HL-60 (cell line): ENCODE measurements around the gene TGFB1I1.

Experiments
- DNase-seq, 2 experiments: peaks; one replicate each; pipeline ENCODE4 v3.0.0-alpha.2; 2010 to 2020; ENCODE audit warnings: low read depth in 1 of 2, low spot score in 1 of 2
- H3K27ac ChIP-seq: fragments of 250-450 bp; sonication (Bioruptor Pico); replicated peaks from 2 replicates; pipeline ENCODE4 v1.5.1; 2020; ENCODE audit warnings: mild to moderate bottlenecking, moderate library complexity
- H3K27me3 ChIP-seq: fragments of 250-450 bp; sonication (Bioruptor Pico); 2 replicates; pipeline ENCODE4 v1.5.1; 2021; ENCODE audit warnings: mild to moderate bottlenecking, moderate library complexity; ENCODE audit not compliant: insufficient read depth, poor library complexity, severe bottlenecking
- H3K4me3 ChIP-seq: replicated peaks from 2 replicates; pipeline ENCODE4 v1.5.1; 2011; ENCODE audit warnings: mild to moderate bottlenecking, control low read depth, low read length; ENCODE audit not compliant: insufficient read depth
- GABPA ChIP-seq: IDR thresholded peaks from 2 replicates; pipeline ENCODE4 v1.6.1; 2012; ENCODE audit warnings: low read depth
- POLR2AphosphoS5 ChIP-seq: IDR thresholded peaks from 2 replicates; pipeline ENCODE4 v1.6.1; 2012; ENCODE audit warnings: low read depth
- SPI1 ChIP-seq: IDR thresholded peaks from 2 replicates; pipeline ENCODE4 v1.6.1; 2012; ENCODE audit warnings: low read depth, mild to moderate bottlenecking, borderline replicate concordance
- TF ChIP-seq, protein P1 (sequence below): IDR thresholded peaks from 2 replicates; pipeline ENCODE4 v1.6.1; 2012; ENCODE audit warnings: low read depth; ENCODE audit not compliant: insufficient replicate concordance
- TF ChIP-seq, protein P2 (sequence below): IDR thresholded peaks from one replicate; pipeline ENCODE4 v1.5.1; 2011; ENCODE audit warnings: low read length, control low read depth, inconsistent platforms; ENCODE audit not compliant: insufficient read depth

Gene TGFB1I1

DNA sequence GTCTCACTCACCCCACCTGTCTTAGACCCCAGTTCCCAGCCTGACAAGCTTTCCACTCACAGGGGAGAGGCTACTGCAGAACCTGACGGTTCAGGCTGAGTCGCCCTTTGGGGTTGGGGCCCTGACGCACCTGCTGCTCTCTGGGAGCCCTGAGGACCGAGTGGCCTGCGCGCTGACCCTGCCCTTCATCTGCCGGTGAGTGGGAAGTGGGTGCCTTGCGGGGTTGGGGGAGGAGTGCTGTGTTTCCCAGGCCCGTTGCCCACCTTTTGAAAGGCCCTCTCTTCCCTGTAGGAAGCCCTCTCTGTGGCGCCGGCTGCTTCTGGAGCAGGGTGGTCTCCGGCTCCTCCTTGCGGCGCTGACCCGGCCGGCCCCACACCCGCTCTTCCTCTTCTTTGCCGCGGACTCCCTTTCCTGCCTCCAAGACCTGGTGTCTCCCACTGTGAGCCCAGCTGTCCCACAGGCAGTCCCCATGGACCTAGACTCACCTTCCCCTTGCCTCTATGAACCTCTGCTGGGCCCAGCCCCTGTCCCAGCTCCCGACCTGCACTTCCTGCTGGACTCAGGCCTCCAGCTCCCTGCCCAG, 6.1 kb upstream of the TGFB1I1 start:
- H3K27me3 ChIP-seq, result no peaks in the 10 kb centered on the region
- TF ChIP-seq, protein P1, sequence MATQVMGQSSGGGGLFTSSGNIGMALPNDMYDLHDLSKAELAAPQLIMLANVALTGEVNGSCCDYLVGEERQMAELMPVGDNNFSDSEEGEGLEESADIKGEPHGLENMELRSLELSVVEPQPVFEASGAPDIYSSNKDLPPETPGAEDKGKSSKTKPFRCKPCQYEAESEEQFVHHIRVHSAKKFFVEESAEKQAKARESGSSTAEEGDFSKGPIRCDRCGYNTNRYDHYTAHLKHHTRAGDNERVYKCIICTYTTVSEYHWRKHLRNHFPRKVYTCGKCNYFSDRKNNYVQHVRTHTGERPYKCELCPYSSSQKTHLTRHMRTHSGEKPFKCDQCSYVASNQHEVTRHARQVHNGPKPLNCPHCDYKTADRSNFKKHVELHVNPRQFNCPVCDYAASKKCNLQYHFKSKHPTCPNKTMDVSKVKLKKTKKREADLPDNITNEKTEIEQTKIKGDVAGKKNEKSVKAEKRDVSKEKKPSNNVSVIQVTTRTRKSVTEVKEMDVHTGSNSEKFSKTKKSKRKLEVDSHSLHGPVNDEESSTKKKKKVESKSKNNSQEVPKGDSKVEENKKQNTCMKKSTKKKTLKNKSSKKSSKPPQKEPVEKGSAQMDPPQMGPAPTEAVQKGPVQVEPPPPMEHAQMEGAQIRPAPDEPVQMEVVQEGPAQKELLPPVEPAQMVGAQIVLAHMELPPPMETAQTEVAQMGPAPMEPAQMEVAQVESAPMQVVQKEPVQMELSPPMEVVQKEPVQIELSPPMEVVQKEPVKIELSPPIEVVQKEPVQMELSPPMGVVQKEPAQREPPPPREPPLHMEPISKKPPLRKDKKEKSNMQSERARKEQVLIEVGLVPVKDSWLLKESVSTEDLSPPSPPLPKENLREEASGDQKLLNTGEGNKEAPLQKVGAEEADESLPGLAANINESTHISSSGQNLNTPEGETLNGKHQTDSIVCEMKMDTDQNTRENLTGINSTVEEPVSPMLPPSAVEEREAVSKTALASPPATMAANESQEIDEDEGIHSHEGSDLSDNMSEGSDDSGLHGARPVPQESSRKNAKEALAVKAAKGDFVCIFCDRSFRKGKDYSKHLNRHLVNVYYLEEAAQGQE, result no peak
- TF ChIP-seq POLR2AphosphoS5, result no peak
- no peak for TF ChIP-seq SPI1
- TF ChIP-seq, protein P2, sequence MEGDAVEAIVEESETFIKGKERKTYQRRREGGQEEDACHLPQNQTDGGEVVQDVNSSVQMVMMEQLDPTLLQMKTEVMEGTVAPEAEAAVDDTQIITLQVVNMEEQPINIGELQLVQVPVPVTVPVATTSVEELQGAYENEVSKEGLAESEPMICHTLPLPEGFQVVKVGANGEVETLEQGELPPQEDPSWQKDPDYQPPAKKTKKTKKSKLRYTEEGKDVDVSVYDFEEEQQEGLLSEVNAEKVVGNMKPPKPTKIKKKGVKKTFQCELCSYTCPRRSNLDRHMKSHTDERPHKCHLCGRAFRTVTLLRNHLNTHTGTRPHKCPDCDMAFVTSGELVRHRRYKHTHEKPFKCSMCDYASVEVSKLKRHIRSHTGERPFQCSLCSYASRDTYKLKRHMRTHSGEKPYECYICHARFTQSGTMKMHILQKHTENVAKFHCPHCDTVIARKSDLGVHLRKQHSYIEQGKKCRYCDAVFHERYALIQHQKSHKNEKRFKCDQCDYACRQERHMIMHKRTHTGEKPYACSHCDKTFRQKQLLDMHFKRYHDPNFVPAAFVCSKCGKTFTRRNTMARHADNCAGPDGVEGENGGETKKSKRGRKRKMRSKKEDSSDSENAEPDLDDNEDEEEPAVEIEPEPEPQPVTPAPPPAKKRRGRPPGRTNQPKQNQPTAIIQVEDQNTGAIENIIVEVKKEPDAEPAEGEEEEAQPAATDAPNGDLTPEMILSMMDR, result no peak
- no peak for TF ChIP-seq GABPA

DNA sequence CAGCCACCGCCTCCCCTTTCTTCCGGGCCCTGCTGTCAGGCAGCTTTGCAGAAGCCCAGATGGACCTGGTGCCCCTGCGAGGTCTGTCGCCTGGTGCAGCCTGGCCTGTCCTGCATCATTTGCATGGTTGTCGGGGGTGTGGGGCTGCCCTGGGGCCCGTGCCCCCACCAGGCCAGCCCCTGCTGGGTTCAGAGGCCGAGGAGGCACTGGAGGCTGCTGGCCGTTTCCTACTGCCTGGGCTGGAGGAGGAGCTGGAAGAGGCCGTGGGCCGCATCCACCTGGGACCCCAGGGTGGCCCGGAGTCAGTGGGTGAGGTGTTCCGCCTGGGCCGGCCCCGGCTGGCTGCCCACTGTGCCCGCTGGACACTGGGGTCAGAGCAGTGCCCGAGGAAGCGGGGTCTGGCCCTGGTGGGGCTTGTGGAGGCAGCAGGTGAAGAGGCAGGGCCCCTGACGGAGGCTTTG, 5.5 kb upstream of the TGFB1I1 start:
- no peak for DNase-seq
- TF ChIP-seq, protein P1, result no peak
- no peak for TF ChIP-seq GABPA
- TF ChIP-seq, protein P2, result no peak
- TF ChIP-seq POLR2AphosphoS5, result no peak
- no peak for TF ChIP-seq SPI1
- H3K4me3 ChIP-seq, result no peak overlapping the region
- peak overlapping the region; percentile 41 for H3K27ac ChIP-seq
- H3K27me3 ChIP-seq, result peaks cover 2% of the 10 kb centered on the region

More for the DNA sequence above, 6.1 kb upstream of the TGFB1I1 start:
- no peak overlapping the region for H3K27ac ChIP-seq
- H3K4me3 ChIP-seq, result no peak overlapping the region
- no peak for DNase-seq

DNA sequence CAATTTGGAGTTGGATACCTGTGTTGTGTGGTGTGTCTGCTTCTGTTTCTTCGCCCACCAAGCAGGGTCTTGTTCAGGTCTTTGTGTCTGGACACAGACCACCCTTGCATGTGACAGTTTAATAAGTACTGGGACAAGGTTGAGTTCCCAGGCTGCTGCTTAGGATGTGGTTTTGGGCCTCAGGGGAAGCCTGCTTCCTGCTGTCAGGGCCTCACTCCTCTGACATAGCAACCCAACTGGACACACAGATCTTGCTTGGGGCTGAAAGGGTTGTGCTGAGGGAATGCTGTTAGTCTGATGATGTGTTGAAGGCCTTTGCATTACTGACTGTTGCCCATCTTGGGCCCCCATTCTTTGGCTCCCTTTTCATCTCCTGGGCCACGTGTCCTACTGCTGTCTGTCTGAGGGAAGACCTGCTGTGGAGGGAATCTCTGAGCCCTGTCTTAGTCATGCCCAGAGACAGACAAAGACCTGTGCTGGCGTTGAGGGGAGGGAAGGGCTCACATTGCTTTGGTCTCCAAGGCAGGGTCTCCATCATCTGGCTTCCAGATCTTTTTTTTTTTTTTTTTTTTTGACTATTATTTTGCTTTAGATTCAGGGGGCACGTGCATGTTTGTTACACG, 4.7 kb upstream of the TGFB1I1 start:
- H3K4me3 ChIP-seq, result no peak overlapping the region
- peak in 1 of 2 experiments; percentile 45 for DNase-seq
- peak overlapping the region; percentile 41 for H3K27ac ChIP-seq
- peaks cover 6% of the 10 kb centered on the region for H3K27me3 ChIP-seq
- TF ChIP-seq POLR2AphosphoS5, result peak; percentile 52; the same call in 1 of the 2 replicates
- TF ChIP-seq, protein P1, result no peak
- TF ChIP-seq GABPA, result no peak
- TF ChIP-seq, protein P2, result no peak
